Measurements from ENCODE around the gene CPVL.

CPVL gene

GRCh38 chr7:29043576-29043975 lies 102.8 kb downstream of the CPVL start:
- DNase-seq (ENCODE audit: low spot score): no peak

GRCh38 chr7:29042824-29043231 lies 103.5 kb downstream of the CPVL start:
- no peak for DNase-seq (ENCODE audit: low spot score)

- DNase-seq (ENCODE audit: low spot score): no peak
Observed at GRCh38 chr7:29041991-29042390, 104.3 kb downstream of the CPVL start.

GRCh38 chr7:29040579-29040925 lies 105.8 kb downstream of the CPVL start:
- no peak for DNase-seq (ENCODE audit: low spot score)

GRCh38 chr7:29039821-29040578 lies 106.3 kb downstream of the CPVL start:
- no peak for DNase-seq (ENCODE audit: low spot score)

GRCh38 chr7:29038463-29038862 lies 107.9 kb downstream of the CPVL start:
- peak; percentile 15 for DNase-seq (ENCODE audit: low spot score)

GRCh38 chr7:29035044-29035740 lies 111.1 kb downstream of the CPVL start:
- DNase-seq (ENCODE audit: low spot score): peak; percentile 22

- no peak for DNase-seq (ENCODE audit: low spot score)
Observed at GRCh38 chr7:29033584-29033983, 112.8 kb downstream of the CPVL start.

- DNase-seq (ENCODE audit: low spot score): no peak
Observed at GRCh38 chr7:29032146-29032545, 114.2 kb downstream of the CPVL start.

- DNase-seq (ENCODE audit: low spot score): no peak
Observed at GRCh38 chr7:29030781-29031275, 115.5 kb downstream of the CPVL start.

- no peak for DNase-seq (ENCODE audit: low spot score)
Observed at GRCh38 chr7:29022291-29022988, 123.9 kb downstream of the CPVL start.

GRCh38 chr7:29019896-29020295 lies 126.4 kb downstream of the CPVL start:
- DNase-seq (ENCODE audit: low spot score): no peak

- no peak for DNase-seq (ENCODE audit: low spot score)
Observed at GRCh38 chr7:29019387-29019786, 127.0 kb downstream of the CPVL start.

GRCh38 chr7:29017713-29018112 lies 128.6 kb downstream of the CPVL start:
- no peak for DNase-seq (ENCODE audit: low spot score)

GRCh38 chr7:29014725-29015124 lies 131.6 kb downstream of the CPVL start:
- no peak for DNase-seq (ENCODE audit: low spot score)

GRCh38 chr7:29013931-29014330 lies 132.4 kb downstream of the CPVL start:
- DNase-seq (ENCODE audit: low spot score): no peak

- no peak for DNase-seq (ENCODE audit: low spot score)
Observed at GRCh38 chr7:29013082-29013695, 133.1 kb downstream of the CPVL start.

- DNase-seq (ENCODE audit: low spot score): no peak
Observed at GRCh38 chr7:29009947-29010346, 136.4 kb downstream of the CPVL start.

GRCh38 chr7:29008590-29008989 lies 137.7 kb downstream of the CPVL start:
- no peak for DNase-seq (ENCODE audit: low spot score)

GRCh38 chr7:29007127-29007526 lies 139.2 kb downstream of the CPVL start:
- DNase-seq (ENCODE audit: low spot score): no peak

GRCh38 chr7:29005829-29006228 lies 140.5 kb downstream of the CPVL start:
- DNase-seq (ENCODE audit: low spot score): no peak

GRCh38 chr7:29005406-29005805 lies 140.9 kb downstream of the CPVL start:
- DNase-seq (ENCODE audit: low spot score): no peak

- DNase-seq (ENCODE audit: low spot score): no peak
Observed at GRCh38 chr7:29003703-29004102, 142.6 kb downstream of the CPVL start.

Measured in CD4-positive, alpha-beta T cell treated with Interleukin-15 for 4 hours (primary cell).